Measurements from ENCODE around the gene FAM110D.

Gene FAM110D

DNA sequence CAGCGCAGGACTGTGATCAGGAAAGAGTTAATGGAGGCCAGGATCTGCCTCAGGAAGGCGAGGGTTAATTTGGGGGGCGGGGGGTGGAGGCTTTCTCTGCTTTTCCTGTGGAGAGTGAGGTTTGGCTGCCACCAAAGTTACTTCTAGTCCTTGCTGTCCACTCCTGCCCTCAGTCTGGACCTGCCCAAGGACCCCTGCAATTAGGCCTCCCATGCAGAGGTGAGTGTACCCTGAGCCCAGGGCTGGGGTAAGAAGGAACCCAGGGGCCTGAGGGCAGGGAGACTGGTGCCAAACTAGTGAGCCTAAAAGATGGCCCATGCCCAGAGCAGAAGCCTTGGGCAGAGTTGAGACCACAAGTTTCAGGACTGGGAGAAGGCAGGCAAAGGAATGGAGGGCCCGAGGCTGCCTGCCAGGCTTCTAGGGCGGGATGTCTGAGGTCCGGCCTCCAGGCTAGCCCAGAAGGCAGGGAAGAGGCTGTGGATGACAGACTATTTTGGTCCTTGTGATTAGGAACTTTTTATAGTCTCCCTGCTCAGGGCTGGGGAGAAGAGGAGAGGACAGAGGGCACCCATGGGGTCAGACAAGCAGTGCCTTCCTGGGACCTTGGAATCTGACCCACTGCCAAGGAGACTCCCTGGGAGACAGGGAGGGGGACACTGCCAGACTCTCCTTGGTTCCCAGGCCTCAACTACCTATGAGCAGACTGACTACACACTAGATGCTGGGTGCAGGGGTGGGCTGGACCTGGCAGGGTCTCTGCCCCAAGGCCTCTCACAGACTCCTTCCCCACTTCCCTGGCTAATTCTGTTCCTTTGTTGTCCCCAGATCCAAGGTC lies at the start of gene FAM110D:
FAM110D (plus strand) TSS at position 172 of the 835 bp plus-strand sequence. CDS start 2,213 bp downstream, outside the sequence.
- no peak for FAIRE-seq

DNA sequence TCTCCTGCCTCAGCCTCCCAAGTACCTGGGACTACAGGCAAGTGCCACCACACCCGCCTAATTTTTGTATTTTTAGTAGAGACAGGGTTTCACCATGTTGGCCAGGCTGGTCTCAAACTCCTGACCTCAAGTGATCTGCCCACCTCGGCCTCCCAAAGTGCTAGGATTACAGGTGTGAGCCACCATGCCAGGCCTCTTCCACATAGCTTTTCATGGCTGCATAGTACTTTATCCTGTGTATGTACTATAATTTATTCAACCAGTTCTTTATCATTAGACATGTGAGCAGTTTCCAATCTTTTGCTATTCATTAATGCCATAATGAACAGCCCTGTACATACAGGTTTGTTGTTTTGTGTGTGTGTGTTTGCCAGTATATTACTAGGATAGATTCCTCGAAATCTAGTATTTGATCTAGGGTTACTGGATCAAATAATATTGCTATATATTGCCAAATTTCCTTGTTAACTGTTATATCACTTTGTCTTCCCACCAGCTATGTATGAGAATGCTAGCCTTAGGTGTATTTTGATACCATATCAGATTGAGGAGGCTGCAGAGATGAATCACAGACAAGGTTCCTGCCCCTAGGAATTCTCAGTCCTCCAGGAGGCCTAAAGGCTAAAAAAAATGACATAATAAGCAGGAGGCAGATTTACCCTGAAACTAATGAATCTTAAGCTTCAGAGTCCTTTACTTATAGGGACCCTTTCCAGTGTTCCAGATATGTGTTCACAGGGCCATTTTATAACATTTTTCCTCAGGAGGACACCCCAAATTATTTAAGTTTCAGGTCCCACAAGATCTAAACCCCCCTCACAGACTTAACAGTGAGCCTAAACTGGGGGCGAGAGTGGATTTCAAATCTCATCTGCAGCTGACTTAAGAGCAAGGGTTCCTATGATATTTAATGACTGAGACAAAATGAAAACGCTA lies 49.4 kb upstream of the FAM110D start:
- no peak for DNase-seq (ENCODE audit: extremely low spot score, insufficient read length, low read depth)
- no peak for FAIRE-seq

More for the DNA sequence above, at the start of gene FAM110D:
- DNase-seq (ENCODE audit: extremely low spot score, insufficient read length, low read depth): no peak

DNA sequence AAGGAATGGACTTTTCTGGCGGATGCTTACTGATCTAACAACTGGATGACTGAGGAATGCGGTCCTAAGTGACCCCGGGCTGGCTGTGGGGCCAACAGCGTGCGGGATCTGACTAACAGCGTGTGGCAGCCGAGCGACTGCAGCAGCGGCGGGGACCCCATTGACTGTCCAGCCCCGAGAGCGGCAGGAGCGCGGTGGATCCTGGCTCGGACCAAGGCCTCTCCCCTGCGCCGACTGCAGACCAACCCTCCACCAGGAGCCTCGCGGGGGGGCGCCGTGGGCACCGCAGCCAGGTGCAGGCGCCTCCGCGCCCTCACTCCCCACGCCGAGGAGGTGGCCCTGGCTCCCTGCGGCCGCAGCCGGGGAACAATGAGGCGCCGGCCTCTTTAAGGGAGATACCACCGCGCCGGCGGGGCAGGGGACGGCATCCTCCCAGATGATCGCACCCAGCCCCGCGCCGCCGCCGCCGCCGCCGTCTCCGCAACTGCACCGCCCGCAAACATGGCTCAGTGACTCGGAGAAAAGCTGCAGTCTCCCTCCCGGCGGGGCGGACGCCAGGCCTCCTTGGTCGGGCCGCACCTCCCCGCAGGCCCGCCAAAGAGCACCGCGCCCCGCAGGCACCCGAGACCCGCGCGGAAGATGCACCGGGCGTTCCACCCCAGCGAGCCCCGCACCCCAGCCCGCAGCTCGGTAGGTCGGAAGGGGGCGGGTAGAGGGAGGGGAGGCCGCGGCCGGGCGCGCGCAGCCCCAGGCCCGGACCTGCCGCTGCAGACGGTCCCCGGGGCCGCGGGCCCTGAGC lies 47.9 kb upstream of the FAM110D start:
- FAIRE-seq (peak; percentile 59), DNase-seq (ENCODE audit: extremely low spot score, insufficient read length, low read depth) (peak; percentile 60)

- DNase-seq (ENCODE audit: extremely low spot score, insufficient read length, low read depth) (peak; percentile 77), FAIRE-seq (peak; percentile 96)
Measured at GRCh38 chr1:26111530-26112406, 47.1 kb upstream of the FAM110D start, which contains the start of gene PDIK1L. Gene PDIK1L, plus strand, starts transcription at chr1:26111824. Its CDS starts 2,485 bp downstream, at chr1:26114309.

- DNase-seq (ENCODE audit: extremely low spot score, insufficient read length, low read depth) (no peak), FAIRE-seq (peak; percentile 54)
Measured at GRCh38 chr1:26112407-26112775, 46.5 kb upstream of the FAM110D start.

GRCh38 chr1:26114165-26114927 lies 44.5 kb upstream of the FAM110D start:
- DNase-seq (ENCODE audit: extremely low spot score, insufficient read length, low read depth): no peak
- FAIRE-seq: no peak

DNA sequence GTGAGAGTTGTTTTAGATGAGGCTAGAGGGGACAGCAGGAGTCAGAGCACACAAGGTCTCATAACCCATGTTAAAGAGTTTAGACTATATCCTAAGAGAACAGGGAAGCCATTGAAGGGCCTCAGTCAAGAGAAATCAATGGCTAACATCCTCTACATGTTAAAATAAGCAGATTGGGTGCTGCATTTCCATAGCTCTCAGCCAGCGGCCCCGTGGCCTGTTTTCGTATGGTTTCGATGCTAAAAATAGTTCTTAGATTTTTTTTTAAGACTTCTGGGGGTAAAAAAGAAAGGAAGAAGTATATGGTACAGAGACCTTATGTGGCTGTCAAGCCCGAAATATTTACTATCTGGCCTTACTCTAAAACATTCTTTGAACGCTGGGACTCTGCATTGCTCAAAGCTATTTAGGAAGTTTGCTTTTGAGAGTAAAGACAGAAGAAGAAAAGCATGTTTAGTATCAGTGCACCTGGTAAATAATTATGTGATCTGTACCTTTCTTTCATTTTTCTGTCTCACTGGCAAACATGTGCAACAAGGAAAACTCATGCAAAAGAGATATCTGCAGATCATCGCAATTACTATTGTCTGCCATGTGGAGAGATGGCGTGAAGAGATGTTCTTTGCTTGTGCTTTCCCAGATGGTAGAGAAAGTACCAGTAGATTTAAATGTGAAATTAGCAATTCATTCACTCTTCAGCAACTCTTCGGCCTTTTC lies 38.8 kb upstream of the FAM110D start:
- FAIRE-seq: peak; percentile 65
- DNase-seq (ENCODE audit: extremely low spot score, insufficient read length, low read depth): no peak

- FAIRE-seq (no peak), DNase-seq (ENCODE audit: extremely low spot score, insufficient read length, low read depth) (no peak)
Measured at GRCh38 chr1:26121854-26122773, 36.8 kb upstream of the FAM110D start.

GRCh38 chr1:26122988-26123973 lies 35.6 kb upstream of the FAM110D start:
- DNase-seq (ENCODE audit: extremely low spot score, insufficient read length, low read depth) (no peak), FAIRE-seq (no peak)

- DNase-seq (ENCODE audit: extremely low spot score, insufficient read length, low read depth) (no peak), FAIRE-seq (no peak)
Measured at GRCh38 chr1:26124418-26125331, 34.2 kb upstream of the FAM110D start.

GRCh38 chr1:26125382-26125781 lies 33.5 kb upstream of the FAM110D start:
- DNase-seq (ENCODE audit: extremely low spot score, insufficient read length, low read depth): no peak
- FAIRE-seq: no peak

DNA sequence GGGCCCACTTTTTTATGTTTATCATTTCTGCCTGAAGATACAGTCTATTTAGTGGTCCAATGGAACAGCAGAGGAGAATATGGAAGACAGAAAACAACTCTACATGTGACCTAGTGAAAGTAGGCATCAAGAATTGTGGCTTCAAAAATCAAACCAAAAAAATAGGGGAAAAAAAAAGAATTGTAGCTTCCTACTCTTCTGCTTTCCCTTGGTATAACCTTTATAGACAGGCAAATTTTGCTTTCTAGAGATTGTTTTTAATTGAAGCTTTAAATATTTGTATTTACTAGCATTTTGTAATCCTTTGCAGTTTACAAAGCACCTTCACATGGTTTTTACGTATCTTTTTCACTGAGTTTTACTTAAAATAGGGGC lies 32.9 kb upstream of the FAM110D start:
- FAIRE-seq (no peak), DNase-seq (ENCODE audit: extremely low spot score, insufficient read length, low read depth) (no peak)

DNA sequence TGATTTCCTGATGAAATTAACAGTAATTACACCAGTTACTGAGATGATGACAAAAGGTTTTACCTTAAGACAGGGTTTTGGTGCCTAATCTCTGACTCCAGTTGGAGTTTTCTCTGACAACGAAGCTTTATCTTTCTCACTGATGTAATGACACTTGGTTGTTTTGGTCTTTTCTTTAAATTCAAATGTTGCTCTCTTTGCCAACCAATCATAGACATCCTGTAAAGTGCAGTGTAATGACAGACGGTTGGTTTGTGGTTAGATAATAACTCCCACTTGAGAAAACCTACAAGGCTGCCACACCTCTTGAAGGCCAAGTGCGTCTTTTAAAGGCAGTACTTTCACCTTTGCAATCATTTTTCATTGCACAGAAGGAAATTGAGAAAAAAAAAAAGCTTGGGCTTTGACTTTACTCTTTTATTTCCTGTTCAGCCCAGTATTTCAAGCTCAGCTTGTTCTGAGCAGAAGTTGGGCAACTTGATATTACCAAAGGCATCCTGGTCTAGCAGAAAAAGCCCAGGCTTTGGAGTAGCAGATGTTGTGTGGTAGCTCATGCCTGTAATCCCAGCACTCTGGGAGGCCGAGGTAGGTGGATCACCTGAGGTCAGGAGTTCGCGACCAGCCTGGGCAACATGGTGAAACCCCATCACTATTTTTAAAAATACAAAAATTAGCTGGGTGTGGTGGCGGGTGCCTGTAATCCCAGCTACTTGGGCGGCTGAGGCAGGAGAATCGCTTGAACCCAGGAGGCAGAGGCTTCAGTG lies 32.4 kb upstream of the FAM110D start:
- FAIRE-seq: peak; percentile 48
- DNase-seq (ENCODE audit: extremely low spot score, insufficient read length, low read depth): no peak
